DOHH2 (cell line): Measurements from ENCODE around the gene SPTBN4.
A peak's percentile ranks its signal among the peaks of the same experiment; 100 is the strongest.

Source experiments
- H3F3A ChIP-seq: fragments of 200-600 bp; sonication (generic), shearing (Covaris generic); 2 replicates; pipeline ENCODE4 v1.6.0; 2016; ENCODE audit warnings: antibody characterized with exemption, mild to moderate bottlenecking; ENCODE audit not compliant: control insufficient read depth, insufficient read depth
- H3K27ac ChIP-seq: fragments of 200-600 bp; sonication (generic); 2 replicates; pipeline ENCODE4 v1.5.1; 2014; ENCODE audit warnings: low read depth, mild to moderate bottlenecking, low read length, moderate library complexity
- H3K27me3 ChIP-seq: fragments of 200-600 bp; sonication (generic); 2 replicates; pipeline ENCODE4 v1.6.1; 2014; ENCODE audit warnings: mild to moderate bottlenecking, low read length, mixed read lengths; ENCODE audit not compliant: control insufficient read depth
- H3K36me3 ChIP-seq: fragments of 200-600 bp; sonication (generic); 2 replicates; pipeline ENCODE4 v1.6.1; 2014; ENCODE audit warnings: mild to moderate bottlenecking, low read length, moderate library complexity, mixed read lengths; ENCODE audit not compliant: control insufficient read depth
- H3K4me1 ChIP-seq: fragments of 200-600 bp; sonication (generic); 2 replicates; pipeline ENCODE4 v1.6.1; 2014; ENCODE audit warnings: mild to moderate bottlenecking, low read length, mixed read lengths; ENCODE audit not compliant: control insufficient read depth
- H3K4me2 ChIP-seq: fragments of 200-600 bp; sonication (generic); 2 replicates; pipeline ENCODE4 v1.6.0; 2014; ENCODE audit warnings: mild to moderate bottlenecking, low read length, moderate library complexity
- H3K4me3 ChIP-seq: fragments of 200-600 bp; sonication (generic); 2 replicates; pipeline ENCODE4 v1.5.1; 2014; ENCODE audit warnings: mild to moderate bottlenecking, low read length, mixed read lengths
- H3K79me2 ChIP-seq: fragments of 200-600 bp; sonication (generic); 2 replicates; pipeline ENCODE4 v1.6.1; 2014; ENCODE audit warnings: mild to moderate bottlenecking, low read length, mixed read lengths; ENCODE audit not compliant: control insufficient read depth
- H3K9me2 ChIP-seq: fragments of 200-600 bp; sonication (generic); replicated peaks from 2 replicates; pipeline ENCODE4 v1.6.1; 2014; ENCODE audit warnings: mild to moderate bottlenecking, low read length, mixed read lengths; ENCODE audit not compliant: control insufficient read depth
- H3K9me3 ChIP-seq: fragments of 200-600 bp; sonication (generic); 2 replicates; pipeline ENCODE4 v1.6.1; 2014; ENCODE audit warnings: antibody characterized with exemption, low read length, mixed read lengths; ENCODE audit not compliant: control insufficient read depth, insufficient read depth
- H4K20me1 ChIP-seq: fragments of 200-600 bp; sonication (generic); 2 replicates; pipeline ENCODE4 v1.6.0; 2014; ENCODE audit warnings: low read depth, mild to moderate bottlenecking, antibody characterized with exemption, low read length, moderate library complexity; ENCODE audit not compliant: control insufficient read depth, insufficient read depth
- CTCF ChIP-seq: fragments of 200-600 bp; sonication (generic); IDR thresholded peaks from one replicate; pipeline ENCODE4 v1.5.1; 2014; ENCODE audit warnings: antibody characterized with exemption, mild to moderate bottlenecking, low read depth, low read length; ENCODE audit not compliant: poor library complexity, severe bottlenecking
- EZH2phosphoT487 ChIP-seq: fragments of 200-600 bp; sonication (generic); IDR thresholded peaks from 2 replicates; pipeline ENCODE4 v1.6.1; 2017; ENCODE audit warnings: borderline replicate concordance, mild to moderate bottlenecking, antibody characterized with exemption, low read length, moderate library complexity, mixed read lengths

Gene SPTBN4

GRCh38 chr19:40608240-40608621 lies 141.4 kb downstream of the SPTBN4 start:
- TF ChIP-seq CTCF = no peak
- no peak for TF ChIP-seq EZH2phosphoT487

GRCh38 chr19:40608957-40609356 lies 142.2 kb downstream of the SPTBN4 start:
- Histone ChIP-seq H3K36me3 (no peaks in the 10 kb centered on the region), H3K27ac (no peak overlapping the region), H3K9me3 (no peaks in the 10 kb centered on the region), H3K4me1 (peaks cover 56% of the 10 kb centered on the region), H3K79me2 (no peaks in the 10 kb centered on the region), H3F3A (peaks cover 11% of the 10 kb centered on the region), H3K4me3 (peak overlapping the region; percentile 69), H3K27me3 (peaks cover 3% of the 10 kb centered on the region; the same call in 1 of the 2 replicates), H3K4me2 (peak overlapping the region; percentile 73), H4K20me1 (no peaks in the 10 kb centered on the region), H3K9me2 (no peaks in the 10 kb centered on the region)
- no peak for TF ChIP-seq CTCF

More at GRCh38 chr19:40608240-40608621, 141.4 kb downstream of the SPTBN4 start:
- Histone ChIP-seq H3K9me2 (no peaks in the 10 kb centered on the region), H3K4me3 (no peak overlapping the region), H4K20me1 (0 out of 2 replicates have a peak, but pooled peaks cover under 1% of the 10 kb centered on the region), H3K9me3 (no peaks in the 10 kb centered on the region), H3F3A (peaks cover 13% of the 10 kb centered on the region), H3K36me3 (no peaks in the 10 kb centered on the region), H3K27me3 (peaks cover 4% of the 10 kb centered on the region; the same call in 1 of the 2 replicates), H3K4me2 (no peak overlapping the region), H3K4me1 (peaks cover 57% of the 10 kb centered on the region), H3K27ac (no peak overlapping the region), H3K79me2 (no peaks in the 10 kb centered on the region)

- H3K4me1 ChIP-seq = peaks cover 54% of the 10 kb centered on the region
- H3K9me2 ChIP-seq = no peaks in the 10 kb centered on the region
- H3K4me3 ChIP-seq = peak overlapping the region; percentile 69
- no peaks in the 10 kb centered on the region for H3K79me2 ChIP-seq
- H3K27me3 ChIP-seq = no peaks in the 10 kb centered on the region; the same call in 1 of the 2 replicates
- peak overlapping the region; percentile 73 for H3K4me2 ChIP-seq
- 0 out of 2 replicates have a peak overlapping the region, but pooled peaks have one; percentile 18 for H3K27ac ChIP-seq
- TF ChIP-seq CTCF (no peak), EZH2phosphoT487 (no peak)
- H3K36me3 ChIP-seq = no peaks in the 10 kb centered on the region
- no peaks in the 10 kb centered on the region for H4K20me1 ChIP-seq
- peaks cover 11% of the 10 kb centered on the region for H3F3A ChIP-seq
- no peaks in the 10 kb centered on the region for H3K9me3 ChIP-seq
These were observed 143.0 kb downstream of the SPTBN4 start for GRCh38 chr19:40609561-40610395.
